ENCODE data around the gene COL4A6.

The COL4A6 gene

DNA sequence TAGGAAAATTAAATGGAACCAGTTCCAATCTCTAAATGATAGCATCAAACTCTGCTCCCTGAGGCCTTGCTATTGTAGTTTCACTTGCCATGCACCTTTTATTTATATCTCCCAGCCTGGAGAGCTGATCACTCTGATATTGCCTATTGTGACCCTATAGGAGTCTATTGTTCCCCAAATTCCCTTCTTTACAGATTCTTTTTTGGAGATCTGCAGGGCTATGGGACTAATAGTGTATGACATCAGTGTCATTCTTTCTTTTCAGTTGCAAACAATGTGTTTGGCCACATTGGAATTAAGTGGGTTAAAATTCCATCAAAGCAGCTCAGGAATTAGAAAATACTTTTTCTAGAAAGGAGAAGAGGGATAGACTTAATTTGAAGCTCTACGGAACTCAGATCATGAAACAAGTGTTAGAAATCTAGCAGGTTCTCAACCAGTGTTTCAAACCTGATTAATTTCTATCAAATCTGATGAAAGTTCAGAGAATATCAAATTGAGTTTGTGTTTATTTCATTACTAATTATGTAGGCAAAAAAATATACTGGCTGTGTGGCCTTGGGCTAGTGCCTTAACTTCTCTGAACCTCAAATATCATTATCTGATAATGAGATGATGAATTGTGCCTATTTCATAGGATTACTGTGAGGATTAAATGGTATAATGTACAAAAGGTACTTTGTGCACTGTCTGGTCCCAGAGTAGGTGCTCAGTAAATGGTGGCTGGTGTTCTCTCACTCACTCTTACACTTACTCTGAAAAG lies 71.4 kb downstream of the COL4A6 start:
- Histone ChIP-seq H3K27ac (ENCODE audit: low read depth, low read length) (no peak overlapping the region), H3K9me3 (ENCODE audit: insufficient read depth, low read length) (no peaks in the 10 kb centered on the region), H3K4me3 (ENCODE audit: insufficient read depth, low read length, poor library complexity, severe bottlenecking) (no peak overlapping the region), H3K36me3 (ENCODE audit: low read length) (no peaks in the 10 kb centered on the region), H2AFZ (ENCODE audit: low read depth, low read length, severe bottlenecking) (no peak overlapping the region), H4K20me1 (ENCODE audit: low read depth, low read length) (no peaks in the 10 kb centered on the region), H3K9me2 (replicated peaks; ENCODE audit: insufficient read depth, low read length) (no peaks in the 10 kb centered on the region), H3K79me2 (ENCODE audit: insufficient read depth, low read length) (no peaks in the 10 kb centered on the region), H3K9ac (ENCODE audit: low read length) (no peak overlapping the region), H3F3A (ENCODE audit: insufficient read depth) (no peaks in the 10 kb centered on the region), H3K4me2 (ENCODE audit: low read depth, low read length, poor library complexity, severe bottlenecking) (no peak overlapping the region), H3K27me3 (ENCODE audit: low read length) (no peaks in the 10 kb centered on the region)
- TF ChIP-seq, protein P1, sequence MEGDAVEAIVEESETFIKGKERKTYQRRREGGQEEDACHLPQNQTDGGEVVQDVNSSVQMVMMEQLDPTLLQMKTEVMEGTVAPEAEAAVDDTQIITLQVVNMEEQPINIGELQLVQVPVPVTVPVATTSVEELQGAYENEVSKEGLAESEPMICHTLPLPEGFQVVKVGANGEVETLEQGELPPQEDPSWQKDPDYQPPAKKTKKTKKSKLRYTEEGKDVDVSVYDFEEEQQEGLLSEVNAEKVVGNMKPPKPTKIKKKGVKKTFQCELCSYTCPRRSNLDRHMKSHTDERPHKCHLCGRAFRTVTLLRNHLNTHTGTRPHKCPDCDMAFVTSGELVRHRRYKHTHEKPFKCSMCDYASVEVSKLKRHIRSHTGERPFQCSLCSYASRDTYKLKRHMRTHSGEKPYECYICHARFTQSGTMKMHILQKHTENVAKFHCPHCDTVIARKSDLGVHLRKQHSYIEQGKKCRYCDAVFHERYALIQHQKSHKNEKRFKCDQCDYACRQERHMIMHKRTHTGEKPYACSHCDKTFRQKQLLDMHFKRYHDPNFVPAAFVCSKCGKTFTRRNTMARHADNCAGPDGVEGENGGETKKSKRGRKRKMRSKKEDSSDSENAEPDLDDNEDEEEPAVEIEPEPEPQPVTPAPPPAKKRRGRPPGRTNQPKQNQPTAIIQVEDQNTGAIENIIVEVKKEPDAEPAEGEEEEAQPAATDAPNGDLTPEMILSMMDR (IDR thresholded peaks at IDR 0.05; ENCODE audit: insufficient read depth, low read length, poor library complexity, severe bottlenecking) = no peak
- no peak for TF ChIP-seq EZH2phosphoT487 (conservative IDR thresholded peaks at IDR 0.05; ENCODE audit: low read length)

GRCh38 chrX:108362026-108362425 lies 76.2 kb downstream of the COL4A6 start:
- Histone ChIP-seq H3K9ac (ENCODE audit: low read length) (no peak overlapping the region), H3F3A (ENCODE audit: insufficient read depth) (no peaks in the 10 kb centered on the region), H4K20me1 (ENCODE audit: low read depth, low read length) (no peaks in the 10 kb centered on the region), H3K9me2 (replicated peaks; ENCODE audit: insufficient read depth, low read length) (no peaks in the 10 kb centered on the region), H2AFZ (ENCODE audit: low read depth, low read length, severe bottlenecking) (no peak overlapping the region), H3K36me3 (ENCODE audit: low read length) (no peaks in the 10 kb centered on the region), H3K27ac (ENCODE audit: low read depth, low read length) (no peak overlapping the region), H3K4me2 (ENCODE audit: low read depth, low read length, poor library complexity, severe bottlenecking) (no peak overlapping the region), H3K79me2 (ENCODE audit: insufficient read depth, low read length) (no peaks in the 10 kb centered on the region), H3K9me3 (ENCODE audit: insufficient read depth, low read length) (no peaks in the 10 kb centered on the region), H3K4me3 (ENCODE audit: insufficient read depth, low read length, poor library complexity, severe bottlenecking) (no peak overlapping the region), H3K27me3 (ENCODE audit: low read length) (no peaks in the 10 kb centered on the region)
- TF ChIP-seq, protein P1 (IDR thresholded peaks at IDR 0.05; ENCODE audit: insufficient read depth, low read length, poor library complexity, severe bottlenecking) = no peak
- TF ChIP-seq EZH2phosphoT487 (conservative IDR thresholded peaks at IDR 0.05; ENCODE audit: low read length) = no peak

DNA sequence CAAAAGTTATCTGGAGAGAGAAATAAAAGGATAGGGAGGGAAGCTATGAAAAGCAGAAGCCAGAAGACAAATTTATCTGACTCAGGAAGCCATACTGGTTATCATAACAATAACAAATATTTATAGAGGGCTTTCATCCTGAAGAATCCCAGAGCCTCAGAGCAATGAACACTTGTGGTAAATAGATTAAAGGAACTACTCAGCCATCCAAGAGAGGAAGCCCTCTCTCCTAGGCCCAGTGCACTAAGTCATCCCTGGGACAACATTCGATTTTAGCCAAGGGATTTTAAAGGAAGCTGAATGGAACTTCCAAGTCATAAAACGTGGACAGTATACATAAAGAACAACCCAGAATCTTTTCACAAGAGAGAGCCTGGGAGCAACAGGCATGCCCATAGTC lies 76.9 kb downstream of the COL4A6 start:
- no peaks in the 10 kb centered on the region for H3K9me2 ChIP-seq (replicated peaks; ENCODE audit: insufficient read depth, low read length)
- no peak for TF ChIP-seq EZH2phosphoT487 (conservative IDR thresholded peaks at IDR 0.05; ENCODE audit: low read length)
- TF ChIP-seq, protein P1 (IDR thresholded peaks at IDR 0.05; ENCODE audit: insufficient read depth, low read length, poor library complexity, severe bottlenecking) = no peak
- no peaks in the 10 kb centered on the region for H4K20me1 ChIP-seq (ENCODE audit: low read depth, low read length)
- H3K9me3 ChIP-seq (ENCODE audit: insufficient read depth, low read length) = no peaks in the 10 kb centered on the region
- no peak overlapping the region for H2AFZ ChIP-seq (ENCODE audit: low read depth, low read length, severe bottlenecking)
- no peaks in the 10 kb centered on the region for H3K79me2 ChIP-seq (ENCODE audit: insufficient read depth, low read length)
- no peak overlapping the region for H3K27ac ChIP-seq (ENCODE audit: low read depth, low read length)
- H3K36me3 ChIP-seq (ENCODE audit: low read length) = no peaks in the 10 kb centered on the region
- no peak overlapping the region for H3K4me2 ChIP-seq (ENCODE audit: low read depth, low read length, poor library complexity, severe bottlenecking)
- no peaks in the 10 kb centered on the region for H3K27me3 ChIP-seq (ENCODE audit: low read length)
- H3K9ac ChIP-seq (ENCODE audit: low read length) = no peak overlapping the region
- H3F3A ChIP-seq (ENCODE audit: insufficient read depth) = no peaks in the 10 kb centered on the region
- H3K4me3 ChIP-seq (ENCODE audit: insufficient read depth, low read length, poor library complexity, severe bottlenecking) = no peak overlapping the region
